ENCODE results near the gene CARD8. TPM values are rescaled to one million over a fixed set of nuclear protein-coding genes. Genes with fewer than 3 reads are reported as not detected.

Gene CARD8, protein sequence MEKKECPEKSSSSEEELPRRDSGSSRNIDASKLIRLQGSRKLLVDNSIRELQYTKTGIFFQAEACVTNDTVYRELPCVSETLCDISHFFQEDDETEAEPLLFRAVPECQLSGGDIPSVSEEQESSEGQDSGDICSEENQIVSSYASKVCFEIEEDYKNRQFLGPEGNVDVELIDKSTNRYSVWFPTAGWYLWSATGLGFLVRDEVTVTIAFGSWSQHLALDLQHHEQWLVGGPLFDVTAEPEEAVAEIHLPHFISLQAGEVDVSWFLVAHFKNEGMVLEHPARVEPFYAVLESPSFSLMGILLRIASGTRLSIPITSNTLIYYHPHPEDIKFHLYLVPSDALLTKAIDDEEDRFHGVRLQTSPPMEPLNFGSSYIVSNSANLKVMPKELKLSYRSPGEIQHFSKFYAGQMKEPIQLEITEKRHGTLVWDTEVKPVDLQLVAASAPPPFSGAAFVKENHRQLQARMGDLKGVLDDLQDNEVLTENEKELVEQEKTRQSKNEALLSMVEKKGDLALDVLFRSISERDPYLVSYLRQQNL
- total RNA-seq, result 100 to 1,000 TPM in 1 of 2 donors, 10 to 100 TPM in 1; 46.5 to 116 TPM
- polyA plus RNA-seq, result 10 to 100 TPM in 1 of 2 donors, 1 to 10 TPM in 1; 7.6 to 18.1 TPM
- long read RNA-seq, donor 1, partial matches to known transcripts, result 6 of 25 reads
- long read RNA-seq, donor 1, other reads (novel, unspliced or antisense), result 18 of 25 reads
- long read RNA-seq, donor 2, partial matches to known transcripts, result 6 of 22 reads
- long read RNA-seq, donor 2, other reads (novel, unspliced or antisense), result 14 of 22 reads

DNA sequence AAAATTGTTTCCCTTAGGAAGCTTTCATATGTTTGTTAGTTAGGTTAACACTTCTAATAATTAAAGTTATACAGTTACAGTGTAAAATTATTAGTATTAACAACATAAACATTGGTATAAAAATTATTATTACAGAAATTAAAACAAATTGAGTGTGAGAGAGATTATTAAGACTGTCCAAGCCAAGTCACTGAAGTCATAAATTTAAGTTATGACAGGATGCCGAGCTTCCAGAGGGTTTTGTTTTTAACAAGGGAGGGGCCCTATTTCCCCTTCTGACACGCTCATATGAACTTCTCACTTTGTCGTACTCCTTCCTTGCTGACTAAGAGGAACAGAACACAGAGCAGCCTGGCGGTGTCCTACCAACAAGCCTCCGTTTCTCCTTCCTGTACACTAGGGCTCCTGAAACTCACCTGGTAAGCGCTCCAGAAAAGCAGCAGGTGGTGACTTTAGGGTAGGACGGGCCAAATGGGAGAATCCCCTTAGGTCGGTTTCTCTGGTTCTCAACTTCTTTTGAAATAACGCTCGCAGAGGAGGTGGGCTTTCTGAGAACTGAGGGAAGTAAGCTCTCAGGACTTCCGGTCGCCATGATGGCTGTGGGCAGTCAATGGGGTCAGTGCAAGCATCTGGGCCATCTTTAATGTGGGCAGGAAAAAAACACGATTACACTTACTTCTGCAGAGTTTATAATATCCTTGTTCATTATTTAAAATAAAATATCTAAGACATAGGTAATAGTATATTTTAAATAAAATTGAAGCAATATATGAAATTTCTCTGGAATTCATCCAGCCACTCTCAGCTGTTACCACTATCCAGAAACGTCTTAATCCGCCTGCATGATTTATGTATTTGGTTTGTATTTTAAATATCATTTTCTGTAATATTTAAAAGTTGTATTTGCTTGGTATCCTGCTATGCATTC lies at the start of gene CARD8:
Gene CARD8 (minus strand): TSS at position 537 of the 928 bp plus-strand sequence. CDS start 14,892 bp downstream, outside the sequence.
- no peaks in the 10 kb centered on the region for H3K4me1 ChIP-seq (ENCODE audit: control insufficient read depth in 1 of 2, insufficient read depth in 2 of 2, low read length in 2 of 2)
- no peaks in the 10 kb centered on the region for H3K36me3 ChIP-seq (ENCODE audit: control insufficient read depth in 1 of 2, insufficient read depth in 2 of 2, low read length in 1 of 2)
- DNase-seq, result peak; percentile 88 to 92
- 4 to 6% methylated on average over 15 of the region's 15 CpGs for WGBS, 2 donors
- peak within 1 kb of the TSS; percentile 78 to 99 for H3K4me3 ChIP-seq (ENCODE audit: low read length in 2 of 2)
- ATAC-seq (ENCODE audit: low FRiP score), result peak; percentile 95
- H3K9me3 ChIP-seq (ENCODE audit: control insufficient read depth, low read length), result no peaks in the 10 kb centered on the region
- intact Hi-C loops (cut with DNase I), result loop anchor here in 1 of 2 donors (10.0 kb wide), 1 partner anchor 51 kb away; no protein-coding TSS in a partner anchor
- H3K27me3 ChIP-seq (ENCODE audit: control insufficient read depth in 1 of 2, insufficient read depth in 2 of 2, low read length in 1 of 2), result no peaks in the 10 kb centered on the region
- H3K27ac ChIP-seq (ENCODE audit: low read depth in 1 of 2, low read length in 2 of 2), result peak within 1 kb of the TSS in 1 of 2 donors; percentile 100

DNA sequence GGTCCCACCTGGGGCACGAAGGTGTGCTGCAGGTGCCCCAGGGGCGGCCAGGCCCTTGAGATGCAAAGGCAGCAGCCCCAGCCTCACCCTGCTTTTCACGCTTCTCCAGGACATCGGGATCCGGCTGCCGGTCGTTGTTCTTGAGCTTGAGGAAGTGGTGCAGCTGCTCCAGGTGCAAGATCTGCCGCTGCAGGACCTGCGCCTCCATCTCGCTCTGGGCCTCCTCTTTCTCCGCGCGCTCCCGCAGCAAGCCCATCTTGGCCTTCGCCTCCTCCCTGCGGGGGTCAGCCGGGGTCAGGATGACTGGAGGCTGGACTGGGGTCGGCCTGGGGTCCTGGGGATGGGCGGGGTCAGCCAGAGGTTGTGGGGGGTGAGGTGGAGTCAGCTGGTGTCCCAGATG lies 48.2 kb upstream of the CARD8 start:
- H3K27me3 ChIP-seq (ENCODE audit: control insufficient read depth in 1 of 2, insufficient read depth in 2 of 2, low read length in 1 of 2), result no peaks in the 10 kb centered on the region
- DNase-seq (no peak), ATAC-seq (ENCODE audit: low FRiP score) (no peak)
- intact Hi-C loops (cut with DNase I), result no loop called here
- H3K4me3 ChIP-seq (ENCODE audit: low read length in 2 of 2), result no peak overlapping the region
- no peaks in the 10 kb centered on the region for H3K9me3 ChIP-seq (ENCODE audit: control insufficient read depth, low read length)
- H3K27ac ChIP-seq (ENCODE audit: low read depth in 1 of 2, low read length in 2 of 2), result no peak overlapping the region
- H3K36me3 ChIP-seq (ENCODE audit: control insufficient read depth in 1 of 2, insufficient read depth in 2 of 2, low read length in 1 of 2), result no peaks in the 10 kb centered on the region
- WGBS, 2 donors, result 83 to 85% methylated on average over 19 of the region's 19 CpGs
- no peaks in the 10 kb centered on the region for H3K4me1 ChIP-seq (ENCODE audit: control insufficient read depth in 1 of 2, insufficient read depth in 2 of 2, low read length in 2 of 2)

DNA sequence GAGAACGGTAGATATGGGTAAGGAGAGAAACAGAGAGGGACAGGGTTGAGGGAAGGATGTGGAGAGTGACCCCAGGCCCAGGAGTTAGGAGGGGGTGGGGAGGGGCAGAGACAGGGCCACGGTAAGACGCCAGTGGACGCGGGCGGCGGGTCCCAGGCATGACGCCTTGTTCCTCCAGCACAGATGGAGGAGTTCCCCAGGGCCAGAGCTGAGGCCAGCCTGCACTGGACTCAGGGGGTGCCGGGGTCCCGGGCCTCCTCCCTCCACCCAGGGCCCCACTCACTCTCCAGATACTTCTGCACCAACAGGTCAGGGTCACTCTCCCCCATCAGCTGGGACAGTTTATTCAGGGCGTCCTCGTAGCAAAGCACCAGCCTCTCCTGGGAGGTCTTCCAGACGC lies 47.7 kb upstream of the CARD8 start:
- no peak for ATAC-seq (ENCODE audit: low FRiP score)
- Histone ChIP-seq H3K27ac (ENCODE audit: low read depth in 1 of 2, low read length in 2 of 2) (no peak overlapping the region), H3K9me3 (ENCODE audit: control insufficient read depth, low read length) (no peaks in the 10 kb centered on the region), H3K4me1 (ENCODE audit: control insufficient read depth in 1 of 2, insufficient read depth in 2 of 2, low read length in 2 of 2) (no peaks in the 10 kb centered on the region), H3K27me3 (ENCODE audit: control insufficient read depth in 1 of 2, insufficient read depth in 2 of 2, low read length in 1 of 2) (no peaks in the 10 kb centered on the region), H3K4me3 (ENCODE audit: low read length in 2 of 2) (no peak overlapping the region), H3K36me3 (ENCODE audit: control insufficient read depth in 1 of 2, insufficient read depth in 2 of 2, low read length in 1 of 2) (no peaks in the 10 kb centered on the region)
- DNase-seq, result no peak
- intact Hi-C loops (cut with DNase I), result no loop called here
- 80 to 82% methylated on average over 6 to 13 of the region's 13 CpGs for WGBS, 2 donors

DNA sequence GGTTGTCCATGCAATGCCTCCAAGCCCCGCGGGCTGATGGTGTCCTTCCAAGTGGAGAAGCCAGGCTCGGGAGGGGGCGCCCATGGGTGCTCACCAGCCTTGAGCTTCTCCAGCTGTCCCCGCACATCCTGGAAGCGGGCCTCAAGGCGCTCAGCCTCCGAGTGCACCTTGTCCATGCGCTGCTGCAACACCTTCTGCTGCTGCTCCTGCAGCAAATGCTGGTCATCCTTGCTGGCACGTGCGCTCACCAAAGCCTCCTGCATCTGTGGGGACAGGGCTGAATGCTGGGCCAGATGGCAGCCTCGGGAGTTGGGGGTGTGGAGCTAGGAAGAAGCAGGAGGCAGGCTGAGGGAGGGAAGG lies 46.9 kb upstream of the CARD8 start:
- no peaks in the 10 kb centered on the region for H3K36me3 ChIP-seq (ENCODE audit: control insufficient read depth in 1 of 2, insufficient read depth in 2 of 2, low read length in 1 of 2)
- 90 to 92% methylated on average over 12 of the region's 12 CpGs for WGBS, 2 donors
- intact Hi-C loops (cut with DNase I), result no loop called here

DNA sequence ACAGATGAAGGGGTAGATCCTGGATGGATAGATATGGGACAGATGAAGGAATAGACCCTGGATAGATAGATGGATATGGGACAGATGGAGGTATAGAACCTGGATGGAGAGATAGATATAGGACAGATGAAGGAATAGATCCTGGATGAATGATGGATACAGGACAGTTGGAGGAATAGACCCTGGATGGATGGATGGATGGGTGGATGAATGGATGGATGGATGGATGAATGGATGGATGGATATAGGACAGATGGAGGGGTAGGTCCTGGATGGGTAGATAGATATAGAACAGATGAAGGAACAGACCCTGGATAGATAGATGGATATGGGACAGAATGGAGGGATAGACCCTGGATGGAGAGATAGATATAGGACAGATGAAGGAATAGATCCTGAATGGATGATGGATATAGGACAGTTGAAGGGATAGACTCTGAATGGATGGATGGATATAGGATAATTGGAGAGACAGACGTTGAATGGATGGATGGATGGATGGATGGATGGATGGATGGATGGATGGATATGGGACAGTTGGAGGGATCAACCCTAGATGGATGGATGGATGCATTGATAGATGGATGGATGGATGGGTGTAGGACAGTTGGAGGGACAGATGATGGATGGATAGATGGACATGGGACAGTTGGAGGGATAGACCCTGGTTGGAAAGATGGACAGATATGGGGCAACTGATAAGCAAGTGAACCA lies 46.3 kb upstream of the CARD8 start:
- 93 to 100% methylated on average over 1 of the region's 1 CpG for WGBS, 2 donors
- Histone ChIP-seq H3K4me1 (ENCODE audit: control insufficient read depth in 1 of 2, insufficient read depth in 2 of 2, low read length in 2 of 2) (no peaks in the 10 kb centered on the region), H3K9me3 (ENCODE audit: control insufficient read depth, low read length) (no peaks in the 10 kb centered on the region), H3K4me3 (ENCODE audit: low read length in 2 of 2) (no peak overlapping the region), H3K27me3 (ENCODE audit: control insufficient read depth in 1 of 2, insufficient read depth in 2 of 2, low read length in 1 of 2) (no peaks in the 10 kb centered on the region), H3K36me3 (ENCODE audit: control insufficient read depth in 1 of 2, insufficient read depth in 2 of 2, low read length in 1 of 2) (no peaks in the 10 kb centered on the region), H3K27ac (ENCODE audit: low read depth in 1 of 2, low read length in 2 of 2) (no peak overlapping the region)
- intact Hi-C loops (cut with DNase I), result no loop called here
- no peak for DNase-seq
- ATAC-seq (ENCODE audit: low FRiP score), result no peak

More for the DNA sequence above, 46.9 kb upstream of the CARD8 start:
- Histone ChIP-seq H3K4me3 (ENCODE audit: low read length in 2 of 2) (no peak overlapping the region), H3K27me3 (ENCODE audit: control insufficient read depth in 1 of 2, insufficient read depth in 2 of 2, low read length in 1 of 2) (no peaks in the 10 kb centered on the region), H3K9me3 (ENCODE audit: control insufficient read depth, low read length) (no peaks in the 10 kb centered on the region), H3K4me1 (ENCODE audit: control insufficient read depth in 1 of 2, insufficient read depth in 2 of 2, low read length in 2 of 2) (no peaks in the 10 kb centered on the region), H3K27ac (ENCODE audit: low read depth in 1 of 2, low read length in 2 of 2) (no peak overlapping the region)
- ATAC-seq (ENCODE audit: low FRiP score), result no peak
- DNase-seq, result no peak

DNA sequence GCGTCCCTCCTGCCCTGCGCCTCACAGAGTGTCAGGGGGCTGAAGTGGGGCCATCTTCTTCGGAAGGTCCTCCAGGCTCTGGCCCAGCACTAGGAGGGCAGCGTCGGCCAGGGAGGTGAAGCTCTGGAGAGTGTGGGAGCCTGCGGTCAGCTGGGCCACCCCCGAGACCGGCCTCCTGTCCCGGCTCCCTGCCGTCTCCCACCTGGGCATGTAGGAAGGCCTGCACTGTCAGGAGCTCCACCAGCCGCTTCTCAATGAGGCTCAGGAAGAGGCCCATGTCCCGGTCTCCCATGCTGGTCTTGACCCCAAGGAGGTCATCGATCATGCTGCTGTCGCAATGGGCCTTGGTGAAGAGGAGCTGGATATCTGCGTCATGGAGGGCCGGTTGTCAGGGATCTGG lies 42.3 kb upstream of the CARD8 start:
- H3K27me3 ChIP-seq (ENCODE audit: control insufficient read depth in 1 of 2, insufficient read depth in 2 of 2, low read length in 1 of 2), result no peaks in the 10 kb centered on the region
- H3K4me1 ChIP-seq (ENCODE audit: control insufficient read depth in 1 of 2, insufficient read depth in 2 of 2, low read length in 2 of 2), result no peaks in the 10 kb centered on the region
- intact Hi-C loops (cut with DNase I), result no loop called here
- H3K9me3 ChIP-seq (ENCODE audit: control insufficient read depth, low read length), result no peaks in the 10 kb centered on the region
- H3K4me3 ChIP-seq (ENCODE audit: low read length in 2 of 2), result no peak overlapping the region
- no peak for ATAC-seq (ENCODE audit: low FRiP score)
- H3K36me3 ChIP-seq (ENCODE audit: control insufficient read depth in 1 of 2, insufficient read depth in 2 of 2, low read length in 1 of 2), result no peaks in the 10 kb centered on the region
- DNase-seq, result no peak
- H3K27ac ChIP-seq (ENCODE audit: low read depth in 1 of 2, low read length in 2 of 2), result no peak overlapping the region
- whole genome bisulfite sequencing, 2 donors, result 93 to 94% methylated on average over 16 of the region's 16 CpGs

DNA sequence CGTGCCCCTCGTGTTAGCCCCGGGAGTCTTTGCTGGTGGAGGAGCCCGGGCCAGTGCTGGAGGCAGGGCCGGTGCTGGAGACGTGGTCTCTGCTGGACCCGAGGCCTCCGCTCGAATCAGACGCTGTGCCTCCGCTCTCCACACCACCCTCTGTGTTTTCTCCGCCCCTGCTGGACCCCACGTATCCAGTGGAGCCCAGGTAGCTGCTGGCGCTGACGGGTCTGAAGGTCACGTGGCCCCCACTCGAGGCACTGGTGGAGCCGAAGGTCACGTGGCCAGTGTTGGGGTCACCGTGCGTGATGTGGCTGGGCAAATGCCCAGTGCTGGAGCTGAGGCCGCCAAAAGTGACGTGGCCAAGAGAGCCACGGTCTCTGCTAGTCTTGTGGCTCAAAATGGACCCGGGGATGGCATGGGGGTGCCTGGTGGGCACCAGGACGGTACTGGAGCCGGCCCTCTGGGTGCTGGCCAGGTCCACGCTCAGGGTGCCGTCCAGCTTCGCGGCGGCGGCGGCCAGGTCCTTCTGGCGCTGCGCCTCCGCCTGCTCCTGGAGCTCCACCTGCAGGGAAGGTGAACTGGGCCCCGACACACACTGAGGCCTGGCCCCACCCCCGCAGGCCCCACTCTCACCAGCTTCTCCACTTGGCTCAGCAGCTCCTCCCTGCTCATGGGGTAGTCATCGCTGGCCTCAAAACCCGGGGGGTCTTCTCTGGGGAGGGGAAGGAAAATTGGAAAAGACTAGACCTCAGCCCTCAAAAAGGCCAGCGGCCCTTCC lies 41.4 kb upstream of the CARD8 start:
- DNase-seq, result no peak
- no peaks in the 10 kb centered on the region for H3K4me1 ChIP-seq (ENCODE audit: control insufficient read depth in 1 of 2, insufficient read depth in 2 of 2, low read length in 2 of 2)
- intact Hi-C loops (cut with DNase I), result no loop called here
- WGBS, 2 donors, result 88 to 89% methylated on average over 41 to 42 of the region's 42 CpGs
- H3K9me3 ChIP-seq (ENCODE audit: control insufficient read depth, low read length), result no peaks in the 10 kb centered on the region
- no peak overlapping the region for H3K27ac ChIP-seq (ENCODE audit: low read depth in 1 of 2, low read length in 2 of 2)
- no peaks in the 10 kb centered on the region for H3K27me3 ChIP-seq (ENCODE audit: control insufficient read depth in 1 of 2, insufficient read depth in 2 of 2, low read length in 1 of 2)
- peak; percentile 48 for ATAC-seq (ENCODE audit: low FRiP score)
- no peaks in the 10 kb centered on the region for H3K36me3 ChIP-seq (ENCODE audit: control insufficient read depth in 1 of 2, insufficient read depth in 2 of 2, low read length in 1 of 2)
- no peak overlapping the region for H3K4me3 ChIP-seq (ENCODE audit: low read length in 2 of 2)
